HUES64 (cell line): Measurements from ENCODE around the gene PTPRD.

Experiments used
- H3K27ac ChIP-seq: 2 replicates; pipeline ENCODE4 v1.7.0; 2013; ENCODE audit warnings: low read depth, low read length, inconsistent platforms
- H3K27me3 ChIP-seq: 2 replicates; pipeline ENCODE4 v1.6.1; 2013; ENCODE audit warnings: mild to moderate bottlenecking, low read length; ENCODE audit not compliant: insufficient read depth
- H3K36me3 ChIP-seq: 2 replicates; pipeline ENCODE4 v1.6.1; 2013; ENCODE audit warnings: mild to moderate bottlenecking, low read length; ENCODE audit not compliant: insufficient read depth
- H3K4me1 ChIP-seq: 2 replicates; pipeline ENCODE4 v1.6.1; 2013; ENCODE audit warnings: mild to moderate bottlenecking, low read length, moderate library complexity; ENCODE audit not compliant: insufficient read depth
- H3K4me3 ChIP-seq: 2 replicates; pipeline ENCODE4 v1.5.1; 2013; ENCODE audit warnings: mild to moderate bottlenecking, low read length, moderate library complexity
- H3K9ac ChIP-seq: 2 replicates; pipeline ENCODE4 v1.6.1; 2013; ENCODE audit warnings: mild to moderate bottlenecking, low read depth, low read length
- H3K9me3 ChIP-seq: 2 replicates; pipeline ENCODE4 v1.6.1; 2013; ENCODE audit warnings: low read depth, low read length; ENCODE audit not compliant: insufficient read depth
- WGBS: fragments of 150-250, 120-280 bp; methylation state at CpG from one replicate; pipeline ENCODE4 v1.1.7; 2013; ENCODE audit warnings: missing lambda C conversion rate; 5-methylcytosine and 5-hydroxymethylcytosine counted together

The PTPRD gene

GRCh38 chr9:9893837-9894236 lies 719.0 kb downstream of the PTPRD start:
- H3K9me3 ChIP-seq, result no peaks in the 10 kb centered on the region
- WGBS, result 79% methylated on average over 1 of the region's 1 CpG

GRCh38 chr9:9892217-9892616 lies 720.6 kb downstream of the PTPRD start:
- Histone ChIP-seq H3K27me3 (no peaks in the 10 kb centered on the region), H3K27ac (no peak overlapping the region), H3K4me3 (no peak overlapping the region), H3K36me3 (no peaks in the 10 kb centered on the region), H3K4me1 (0 out of 2 replicates have a peak, but pooled peaks cover 5% of the 10 kb centered on the region), H3K9me3 (no peaks in the 10 kb centered on the region), H3K9ac (no peak overlapping the region)
- 91% methylated on average over 3 of the region's 3 CpGs for WGBS

More at GRCh38 chr9:9893837-9894236, 719.0 kb downstream of the PTPRD start:
- Histone ChIP-seq H3K9ac (no peak overlapping the region), H3K4me3 (no peak overlapping the region), H3K27ac (no peak overlapping the region), H3K36me3 (no peaks in the 10 kb centered on the region), H3K4me1 (0 out of 2 replicates have a peak, but pooled peaks cover 5% of the 10 kb centered on the region), H3K27me3 (no peaks in the 10 kb centered on the region)

- WGBS, result 80% methylated on average over 1 of the region's 2 CpGs
Observed at GRCh38 chr9:9881692-9882091, 731.1 kb downstream of the PTPRD start.

GRCh38 chr9:9874270-9874669 lies 738.5 kb downstream of the PTPRD start:
- H3K4me1 ChIP-seq, result no peaks in the 10 kb centered on the region
- H3K4me3 ChIP-seq, result no peak overlapping the region
- 93% methylated on average over 3 of the region's 3 CpGs for WGBS
- H3K9ac ChIP-seq, result no peak overlapping the region
- H3K27me3 ChIP-seq, result no peaks in the 10 kb centered on the region
- no peaks in the 10 kb centered on the region for H3K36me3 ChIP-seq
- H3K27ac ChIP-seq, result no peak overlapping the region
- H3K9me3 ChIP-seq, result no peaks in the 10 kb centered on the region

More at GRCh38 chr9:9881692-9882091, 731.1 kb downstream of the PTPRD start:
- Histone ChIP-seq H3K36me3 (no peaks in the 10 kb centered on the region), H3K27me3 (no peaks in the 10 kb centered on the region), H3K9ac (no peak overlapping the region), H3K9me3 (no peaks in the 10 kb centered on the region), H3K4me3 (no peak overlapping the region), H3K27ac (no peak overlapping the region), H3K4me1 (no peaks in the 10 kb centered on the region)

- no peaks in the 10 kb centered on the region for H3K4me1 ChIP-seq
- no peaks in the 10 kb centered on the region for H3K27me3 ChIP-seq
- H3K27ac ChIP-seq, result no peak overlapping the region
- H3K4me3 ChIP-seq, result no peak overlapping the region
- no peaks in the 10 kb centered on the region for H3K9me3 ChIP-seq
- H3K36me3 ChIP-seq, result no peaks in the 10 kb centered on the region
- no peak overlapping the region for H3K9ac ChIP-seq
- 92% methylated on average over 2 of the region's 3 CpGs for WGBS
Observed at GRCh38 chr9:9862235-9862810, 750.5 kb downstream of the PTPRD start.

GRCh38 chr9:9855177-9856078 lies 757.4 kb downstream of the PTPRD start:
- Histone ChIP-seq H3K27ac (no peak overlapping the region), H3K4me3 (no peak overlapping the region), H3K36me3 (no peaks in the 10 kb centered on the region), H3K9ac (no peak overlapping the region), H3K4me1 (no peaks in the 10 kb centered on the region), H3K27me3 (no peaks in the 10 kb centered on the region), H3K9me3 (no peaks in the 10 kb centered on the region)
- 92% methylated on average over 15 of the region's 15 CpGs for WGBS

GRCh38 chr9:9847750-9848149 lies 765.1 kb downstream of the PTPRD start:
- Histone ChIP-seq H3K27me3 (no peaks in the 10 kb centered on the region), H3K4me1 (no peaks in the 10 kb centered on the region), H3K9me3 (no peaks in the 10 kb centered on the region), H3K27ac (no peak overlapping the region), H3K4me3 (no peak overlapping the region), H3K9ac (no peak overlapping the region), H3K36me3 (no peaks in the 10 kb centered on the region)
- 87% methylated on average over 5 of the region's 5 CpGs for WGBS

GRCh38 chr9:9846557-9846956 lies 766.2 kb downstream of the PTPRD start:
- Histone ChIP-seq H3K4me1 (no peaks in the 10 kb centered on the region), H3K9ac (no peak overlapping the region), H3K27me3 (no peaks in the 10 kb centered on the region), H3K36me3 (no peaks in the 10 kb centered on the region), H3K27ac (no peak overlapping the region), H3K4me3 (no peak overlapping the region), H3K9me3 (no peaks in the 10 kb centered on the region)
- 67% methylated on average over 1 of the region's 1 CpG for WGBS

GRCh38 chr9:9820436-9820835 lies 792.4 kb downstream of the PTPRD start:
- Histone ChIP-seq H3K27ac (no peak overlapping the region), H3K4me3 (no peak overlapping the region), H3K9me3 (no peaks in the 10 kb centered on the region)

GRCh38 chr9:9819886-9820285 lies 792.9 kb downstream of the PTPRD start:
- H3K27ac ChIP-seq, result no peak overlapping the region
- no peaks in the 10 kb centered on the region for H3K9me3 ChIP-seq
- H3K36me3 ChIP-seq, result no peaks in the 10 kb centered on the region
- H3K4me3 ChIP-seq, result no peak overlapping the region
- no peaks in the 10 kb centered on the region for H3K27me3 ChIP-seq
- no peaks in the 10 kb centered on the region for H3K4me1 ChIP-seq
- 97% methylated on average over 5 of the region's 5 CpGs for WGBS
- H3K9ac ChIP-seq, result no peak overlapping the region

More at GRCh38 chr9:9820436-9820835, 792.4 kb downstream of the PTPRD start:
- Histone ChIP-seq H3K27me3 (no peaks in the 10 kb centered on the region), H3K9ac (no peak overlapping the region), H3K4me1 (no peaks in the 10 kb centered on the region), H3K36me3 (no peaks in the 10 kb centered on the region)

GRCh38 chr9:9817176-9817575 lies 795.6 kb downstream of the PTPRD start:
- H3K27ac ChIP-seq, result no peak overlapping the region
- no peak overlapping the region for H3K9ac ChIP-seq
- no peaks in the 10 kb centered on the region for H3K4me1 ChIP-seq
- no peaks in the 10 kb centered on the region for H3K9me3 ChIP-seq
- H3K4me3 ChIP-seq, result no peak overlapping the region
- WGBS, result no CpG with 5 or more reads among the region's 2 CpGs
- H3K36me3 ChIP-seq, result no peaks in the 10 kb centered on the region
- H3K27me3 ChIP-seq, result no peaks in the 10 kb centered on the region
